CD14-positive monocyte (primary cell): ENCODE data around the gene ADORA3. TPM values are rescaled to one million over a fixed set of nuclear protein-coding genes. Genes with fewer than 3 reads are reported as not detected.

ENCODE experiments used
- DNase-seq, 3 donors: peaks; one replicate each; pipeline ENCODE4 v3.0.0-alpha.2; 2011 to 2022
- H2AFZ ChIP-seq: 2 replicates; pipeline ENCODE4 v1.6.0; 2012; ENCODE audit warnings: mild to moderate bottlenecking, low read depth, low read length, inconsistent platforms; ENCODE audit not compliant: insufficient read depth, poor library complexity, severe bottlenecking
- H3K27ac ChIP-seq, 2 donors: 1 replicate in 1 of 2; 2 replicates in 1 of 2; pipeline ENCODE4 v1.5.1; 2012 to 2013; ENCODE audit warnings: low read length in 2 of 2, control low read depth in 1 of 2, inconsistent platforms in 1 of 2, low read depth in 1 of 2, mild to moderate bottlenecking in 1 of 2
- H3K27me3 ChIP-seq, 2 donors: one replicate each; pipeline versions ENCODE4 v1.6.0 to v1.6.1; 2011 to 2013; ENCODE audit warnings: low read length in 2 of 2; ENCODE audit not compliant: control insufficient read depth in 2 of 2, insufficient read depth in 2 of 2
- H3K36me3 ChIP-seq, 2 donors: replicated peaks in 1 of 2; 1 replicate in 1 of 2; 2 replicates in 1 of 2; pipeline versions ENCODE4 v1.5.1 to v1.6.1; 2012 to 2013; ENCODE audit warnings: low read length in 2 of 2, control low read depth in 1 of 2, inconsistent platforms in 1 of 2, mild to moderate bottlenecking in 1 of 2; ENCODE audit not compliant: insufficient read depth in 2 of 2, control insufficient read depth in 1 of 2
- H3K4me1 ChIP-seq, 2 donors: 1 replicate in 1 of 2; 2 replicates in 1 of 2; pipeline versions ENCODE4 v1.5.1 to v1.6.1; 2012 to 2013; ENCODE audit warnings: low read length in 2 of 2, control low read depth in 1 of 2, inconsistent platforms in 1 of 2, mild to moderate bottlenecking in 1 of 2, moderate library complexity in 1 of 2; ENCODE audit not compliant: insufficient read depth in 2 of 2, control insufficient read depth in 1 of 2
- H3K4me2 ChIP-seq: replicated peaks from 2 replicates; pipeline ENCODE3; 2012; ENCODE audit warnings: low read length, moderate library complexity, mild to moderate bottlenecking; ENCODE audit not compliant: poor library complexity, severe bottlenecking; ENCODE audit errors: extremely low read depth
- H3K4me3 ChIP-seq, 3 experiments: fragments of 200-600 bp in 1 of 3; sonication (generic) in 1 of 3; replicated peaks in 1 of 3; 1 replicate in 2 of 3; 2 replicates in 1 of 3; pipeline ENCODE4 v1.5.1; 2011 to 2013; ENCODE audit warnings: low read length in 3 of 3, mild to moderate bottlenecking in 3 of 3, control low read depth in 2 of 3, low read depth in 2 of 3, inconsistent platforms in 1 of 3, moderate library complexity in 1 of 3
- H3K79me2 ChIP-seq: 2 replicates; pipeline ENCODE4 v1.6.0; 2012; ENCODE audit warnings: mild to moderate bottlenecking, control low read depth, inconsistent platforms, low read length, moderate library complexity; ENCODE audit not compliant: insufficient read depth
- H3K9ac ChIP-seq: 2 replicates; pipeline ENCODE4 v1.6.0; 2017; ENCODE audit warnings: low read length, mild to moderate bottlenecking; ENCODE audit not compliant: insufficient read depth, poor library complexity, severe bottlenecking
- H3K9me3 ChIP-seq, 2 donors: replicated peaks in 1 of 2; 1 replicate in 1 of 2; 2 replicates in 1 of 2; pipeline versions ENCODE4 v1.5.1 to v1.6.1; 2012 to 2013; ENCODE audit warnings: low read length in 2 of 2, control low read depth in 1 of 2; ENCODE audit not compliant: control insufficient read depth in 1 of 2, insufficient read depth in 1 of 2
- H4K20me1 ChIP-seq: 2 replicates; pipeline ENCODE4 v1.6.0; 2012; ENCODE audit warnings: mild to moderate bottlenecking, low read length, control low read depth, moderate library complexity; ENCODE audit not compliant: insufficient read depth
- H3K27ac Mint-ChIP-seq, 7 donors: one replicate each; pipeline ENCODE4 v1.8.0; 2020; ENCODE audit warnings: mild to moderate bottlenecking in 7 of 7, mixed read lengths in 7 of 7, moderate library complexity in 6 of 7, inconsistent platforms in 2 of 7
- H3K27me3 Mint-ChIP-seq, 3 donors: one replicate each; pipeline ENCODE4 v1.8.0; 2021 to 2022; ENCODE audit warnings: low read depth in 3 of 3, mild to moderate bottlenecking in 3 of 3, mixed read lengths in 3 of 3, moderate library complexity in 3 of 3, inconsistent platforms in 1 of 3
- H3K36me3 Mint-ChIP-seq, 2 donors: one replicate each; pipeline ENCODE4 v1.8.0; 2020; ENCODE audit warnings: mixed read lengths in 2 of 2, inconsistent platforms in 1 of 2, mild to moderate bottlenecking in 1 of 2
- H3K4me1 Mint-ChIP-seq: one replicate; pipeline ENCODE4 v1.8.0; 2020; ENCODE audit warnings: mild to moderate bottlenecking, mixed read lengths
- H3K4me3 Mint-ChIP-seq, 2 donors: one replicate each; pipeline ENCODE4 v1.8.0; 2020; ENCODE audit warnings: mild to moderate bottlenecking in 2 of 2, mixed read lengths in 2 of 2, moderate library complexity in 1 of 2
- H3K9me3 Mint-ChIP-seq, 7 donors: one replicate each; pipeline ENCODE4 v1.8.0; 2020 to 2022; ENCODE audit warnings: mixed read lengths in 7 of 7, mild to moderate bottlenecking in 6 of 7, moderate library complexity in 6 of 7, inconsistent platforms in 2 of 7
- WGBS: methylation state at CpG from one replicate; pipeline ENCODE4 v1.1.5; 2013; ENCODE audit warnings: missing lambda C conversion rate; ENCODE audit not compliant: insufficient coverage; 5-methylcytosine and 5-hydroxymethylcytosine counted together
- intact Hi-C, 2 donors: fragments of 100-400 bp; cut with micrococcal nuclease; formaldehyde crosslinking; loops; one replicate each; pipeline versions ENCODE4 v1.15.0 to v1.15.1; 2023
- polyA plus RNA-seq, 3 donors: library from polyadenylated mRNA; depleted of rRNA in 1 of 3; unstranded in 2 of 3; stranded (reverse) in 1 of 3; fragments of 300-500 nt in 2 of 3; fragments of >200 nt in 1 of 3; fragmentation: Illumina TruSeq in 2 of 3; gene quantifications; 1 replicate in 2 of 3; 2 replicates in 1 of 3; pipeline ENCODE4 v1.2.3, GENCODE V29; 2012 to 2021
- TF ChIP-seq, protein P1 (sequence below): fragments of 200-600 bp; IDR thresholded peaks from one replicate; pipeline ENCODE4 v1.8.0; 2022; ENCODE audit warnings: antibody characterized with exemption, mild to moderate bottlenecking

Gene ADORA3
- polyA plus RNA-seq, 3 donors, result 1.1 to 2.7 (median 1.2) TPM

DNA sequence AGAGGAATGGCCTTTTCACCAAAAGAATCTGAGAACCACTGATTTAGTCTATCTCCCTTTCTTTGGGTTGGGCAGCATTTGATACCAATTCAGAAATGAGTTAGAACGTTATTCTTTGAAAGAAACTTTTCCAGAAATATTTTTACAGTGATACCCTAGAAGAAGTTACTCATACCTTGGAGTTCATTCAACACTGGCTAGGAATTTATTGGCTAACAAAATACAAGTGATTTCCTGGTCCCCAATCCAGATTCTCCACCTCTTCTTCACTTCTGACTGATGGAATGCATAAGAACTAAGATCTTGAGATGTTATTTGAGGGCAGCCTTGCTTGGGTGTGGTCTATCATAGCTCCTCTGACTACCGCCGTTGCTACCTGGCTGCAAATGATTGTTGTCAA, 20.3 kb downstream of the ADORA3 start:
- DNase-seq, result no peak
- no peaks in the 10 kb centered on the region for H3K9me3 ChIP-seq
- no peak overlapping the region for H2AFZ ChIP-seq
- WGBS, result 78% methylated on average over 2 of the region's 3 CpGs
- H3K4me1 Mint-ChIP-seq, result peaks cover 64% of the 10 kb centered on the region
- no peaks in the 10 kb centered on the region for H3K9me3 Mint-ChIP-seq
- no peak overlapping the region for H3K4me3 ChIP-seq
- H3K36me3 ChIP-seq, result peaks cover 4 to 6% of the 10 kb centered on the region in 2 donors
- intact Hi-C loops, result loop anchor here (5.0 to 10.0 kb wide), 3 partner anchors 34 to 262 kb away; no protein-coding TSS in a partner anchor
- H4K20me1 ChIP-seq, result no peaks in the 10 kb centered on the region
- H3K27ac Mint-ChIP-seq, result no peak overlapping the region
- no peak overlapping the region for H3K4me3 Mint-ChIP-seq
- H3K36me3 Mint-ChIP-seq, result peaks cover 7% of the 10 kb centered on the region in 2 donors
- H3K27me3 ChIP-seq, result no peaks in the 10 kb centered on the region
- H3K27ac ChIP-seq, result peak overlapping the region in 1 of 2 donors; percentile 61
- H3K9ac ChIP-seq, result no peak overlapping the region
- TF ChIP-seq, protein P1, sequence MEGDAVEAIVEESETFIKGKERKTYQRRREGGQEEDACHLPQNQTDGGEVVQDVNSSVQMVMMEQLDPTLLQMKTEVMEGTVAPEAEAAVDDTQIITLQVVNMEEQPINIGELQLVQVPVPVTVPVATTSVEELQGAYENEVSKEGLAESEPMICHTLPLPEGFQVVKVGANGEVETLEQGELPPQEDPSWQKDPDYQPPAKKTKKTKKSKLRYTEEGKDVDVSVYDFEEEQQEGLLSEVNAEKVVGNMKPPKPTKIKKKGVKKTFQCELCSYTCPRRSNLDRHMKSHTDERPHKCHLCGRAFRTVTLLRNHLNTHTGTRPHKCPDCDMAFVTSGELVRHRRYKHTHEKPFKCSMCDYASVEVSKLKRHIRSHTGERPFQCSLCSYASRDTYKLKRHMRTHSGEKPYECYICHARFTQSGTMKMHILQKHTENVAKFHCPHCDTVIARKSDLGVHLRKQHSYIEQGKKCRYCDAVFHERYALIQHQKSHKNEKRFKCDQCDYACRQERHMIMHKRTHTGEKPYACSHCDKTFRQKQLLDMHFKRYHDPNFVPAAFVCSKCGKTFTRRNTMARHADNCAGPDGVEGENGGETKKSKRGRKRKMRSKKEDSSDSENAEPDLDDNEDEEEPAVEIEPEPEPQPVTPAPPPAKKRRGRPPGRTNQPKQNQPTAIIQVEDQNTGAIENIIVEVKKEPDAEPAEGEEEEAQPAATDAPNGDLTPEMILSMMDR, result no peak
- no peak overlapping the region for H3K4me2 ChIP-seq
- peaks cover 61 to 63% of the 10 kb centered on the region in 2 donors for H3K4me1 ChIP-seq
- peaks cover 4% of the 10 kb centered on the region for H3K79me2 ChIP-seq
- H3K27me3 Mint-ChIP-seq, result no peaks in the 10 kb centered on the region

DNA sequence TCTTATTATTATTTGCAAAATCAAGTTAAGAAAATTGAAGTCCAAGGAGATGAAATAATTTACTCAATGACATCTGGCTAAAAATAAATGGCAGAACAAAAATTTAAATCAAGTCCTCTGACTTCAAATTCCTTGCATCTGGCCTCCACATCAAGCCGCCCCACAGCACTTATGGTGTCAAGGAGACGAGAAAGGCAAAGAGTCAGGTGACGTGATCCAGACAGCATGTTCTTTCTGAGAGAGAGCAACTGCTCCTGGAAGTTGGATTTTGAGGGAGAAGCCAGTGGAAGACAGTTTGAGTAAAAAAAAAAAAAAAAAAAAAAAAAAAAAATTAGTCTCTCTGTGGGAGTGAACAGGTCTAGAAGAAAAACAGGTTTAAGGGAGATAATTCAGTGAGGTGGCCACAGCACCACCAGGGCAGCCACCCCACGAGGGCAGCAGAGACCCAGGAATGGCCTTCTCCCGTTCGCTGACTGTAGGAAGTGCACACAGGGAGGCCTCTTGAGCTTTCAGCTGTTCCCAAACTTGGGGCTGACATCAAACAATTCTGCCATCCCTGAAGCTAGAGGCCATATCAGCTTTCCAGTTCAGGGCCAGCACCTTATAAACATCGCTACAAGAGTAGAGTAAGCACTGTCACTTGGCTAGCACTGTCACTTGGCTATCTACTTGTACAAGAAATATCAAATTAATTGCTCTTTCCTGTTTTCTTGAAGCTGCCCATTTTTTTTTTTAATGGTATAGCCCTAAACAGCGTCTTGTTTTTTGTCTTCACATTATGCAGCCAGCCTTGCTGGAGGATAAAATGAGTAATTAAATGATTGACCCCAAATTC, 21.8 kb downstream of the ADORA3 start:
- Mint-ChIP-seq H3K27ac (peak overlapping the region in 5 of 7 donors; percentile 38 to 81 (median 46)), H3K27me3 (no peaks in the 10 kb centered on the region), H3K4me1 (peaks cover 70% of the 10 kb centered on the region), H3K9me3 (no peaks in the 10 kb centered on the region), H3K36me3 (peaks cover 17 to 18% of the 10 kb centered on the region in 2 donors), H3K4me3 (no peak overlapping the region)
- Histone ChIP-seq H2AFZ (peak overlapping the region; percentile 52), H3K9me3 (no peaks in the 10 kb centered on the region), H3K27me3 (no peaks in the 10 kb centered on the region), H3K9ac (no peak overlapping the region), H3K36me3 (peaks cover 12 to 16% of the 10 kb centered on the region in 2 donors), H3K4me3 (no peak overlapping the region), H3K27ac (peak overlapping the region in 1 of 2 donors; percentile 74), H3K79me2 (peaks cover 20% of the 10 kb centered on the region), H3K4me2 (no peak overlapping the region), H3K4me1 (peaks cover 61 to 63% of the 10 kb centered on the region in 2 donors), H4K20me1 (no peaks in the 10 kb centered on the region)
- 38% methylated on average over 7 of the region's 8 CpGs for WGBS
- DNase-seq, result peak; percentile 71 to 85 (median 77)
- TF ChIP-seq, protein P1, result peak; percentile 81
- intact Hi-C loops, result loop anchor here (5.0 to 10.0 kb wide), 3 partner anchors 36 to 263 kb away; no protein-coding TSS in a partner anchor
